Ascending aorta (tissue), 2 donors: ENCODE results near the gene SHISAL1. TPM values are rescaled to one million over a fixed set of nuclear protein-coding genes. Genes with fewer than 3 reads are reported as not detected.

Experiments
- DNase-seq, 2 donors: peaks; one replicate each; pipeline ENCODE4 v3.0.0-alpha.2; 2019; ENCODE audit warnings: low spot score in 2 of 2
- H3K27ac ChIP-seq, 2 donors: fragments of 200-600 bp; sonication (generic); one replicate each; pipeline ENCODE4 v1.5.1; 2016 to 2017; ENCODE audit warnings: mild to moderate bottlenecking in 1 of 2
- H3K27me3 ChIP-seq: fragments of 200-600 bp; sonication (generic); one replicate; pipeline ENCODE4 v1.5.1; 2017
- H3K36me3 ChIP-seq, 2 donors: fragments of 200-600 bp; sonication (generic); one replicate each; pipeline ENCODE4 v1.5.1; 2016
- H3K4me1 ChIP-seq, 2 donors: fragments of 200-600 bp; sonication (generic); one replicate each; pipeline ENCODE4 v1.5.1; 2016 to 2017; ENCODE audit warnings: mild to moderate bottlenecking in 1 of 2
- H3K4me3 ChIP-seq, 2 donors: fragments of 200-600 bp; sonication (generic); one replicate each; pipeline ENCODE4 v1.5.1; 2016 to 2017; ENCODE audit warnings: mild to moderate bottlenecking in 1 of 2
- H3K9me3 ChIP-seq, 2 donors: fragments of 200-600 bp; sonication (generic); one replicate each; pipeline ENCODE4 v1.5.1; 2016
- CTCF ChIP-seq, 3 experiments: fragments of 200-600 bp in 2 of 3; fragments of 450-650 bp in 1 of 3; sonication (generic) in 2 of 3; IDR thresholded peaks; one replicate each; pipeline ENCODE4 v1.5.1; 2016 to 2019; ENCODE audit warnings: antibody characterized with exemption in 3 of 3, mild to moderate bottlenecking in 1 of 3, moderate library complexity in 1 of 3
- intact Hi-C: fragments of 100-400 bp; cut with DNase I; formaldehyde crosslinking; loops from one replicate; pipeline ENCODE4 v1.15.1; 2023
- total RNA-seq: library from RNA; depleted of rRNA; stranded (reverse); fragments of >200 nt; gene quantifications from one replicate; pipeline ENCODE4 v1.1.0, GENCODE V29; 2016

Gene SHISAL1
- total RNA-seq, 1 donor from 2014 or later = 1.6 TPM

- DNase-seq = no peak
Observed at GRCh38 chr22:44332946-44333345, 20.2 kb upstream of the SHISAL1 start.

GRCh38 chr22:44331881-44332714 lies 19.3 kb upstream of the SHISAL1 start:
- TF ChIP-seq CTCF (IDR thresholded peaks at IDR 0.05) = no peak
- peaks cover 3 to 8% of the 10 kb centered on the region in 2 donors for H3K4me1 ChIP-seq
- peak overlapping the region; percentile 19 to 55 for H3K4me3 ChIP-seq
- no peak overlapping the region for H3K27ac ChIP-seq
- H3K36me3 ChIP-seq = no peaks in the 10 kb centered on the region
- DNase-seq = no peak
- H3K27me3 ChIP-seq = peaks cover 9% of the 10 kb centered on the region
- no peaks in the 10 kb centered on the region for H3K9me3 ChIP-seq
- intact Hi-C loops = no loop called here

More at GRCh38 chr22:44332946-44333345, 20.2 kb upstream of the SHISAL1 start:
- H3K36me3 ChIP-seq = no peaks in the 10 kb centered on the region
- H3K9me3 ChIP-seq = no peaks in the 10 kb centered on the region
- no peak overlapping the region for H3K27ac ChIP-seq
- intact Hi-C loops = no loop called here
- H3K27me3 ChIP-seq = peaks cover 9% of the 10 kb centered on the region
- no peak for TF ChIP-seq CTCF (IDR thresholded peaks at IDR 0.05)
- H3K4me3 ChIP-seq = no peak overlapping the region
- H3K4me1 ChIP-seq = peaks cover 3 to 11% of the 10 kb centered on the region in 2 donors

- TF ChIP-seq CTCF (IDR thresholded peaks at IDR 0.05) = no peak
- no peak for DNase-seq
- Histone ChIP-seq H3K9me3 (no peaks in the 10 kb centered on the region), H3K27ac (no peak overlapping the region), H3K27me3 (peaks cover 9% of the 10 kb centered on the region), H3K4me1 (peaks cover 3 to 8% of the 10 kb centered on the region in 2 donors), H3K36me3 (no peaks in the 10 kb centered on the region), H3K4me3 (peak overlapping the region; percentile 56 to 64)
- intact Hi-C loops = no loop called here
Observed at GRCh38 chr22:44330744-44331660, 18.3 kb upstream of the SHISAL1 start.

- intact Hi-C loops = no loop called here
- H3K4me3 ChIP-seq = peak overlapping the region; percentile 56 to 64
- no peak for DNase-seq
Observed at GRCh38 chr22:44330188-44330743, 17.5 kb upstream of the SHISAL1 start.

More at GRCh38 chr22:44330188-44330743, 17.5 kb upstream of the SHISAL1 start:
- TF ChIP-seq CTCF (IDR thresholded peaks at IDR 0.05) = no peak
- peaks cover 9% of the 10 kb centered on the region for H3K27me3 ChIP-seq
- peaks cover 3 to 8% of the 10 kb centered on the region in 2 donors for H3K4me1 ChIP-seq
- H3K36me3 ChIP-seq = no peaks in the 10 kb centered on the region
- H3K27ac ChIP-seq = no peak overlapping the region
- H3K9me3 ChIP-seq = no peaks in the 10 kb centered on the region
